Astrocyte of the spinal cord (primary cell): ENCODE results near the gene KHDC1L.

Source experiments
- DNase-seq: peaks from one replicate; pipeline ENCODE4 v3.0.0; 2011; ENCODE audit warnings: low read depth, low spot score
- H3K4me3 ChIP-seq: 2 replicates; pipeline ENCODE4 v1.5.1; 2011; ENCODE audit warnings: low read depth, mild to moderate bottlenecking, low read length, moderate library complexity
- in situ Hi-C: cut with HindIII; loops from 2 replicates; pipeline ENCODE4 v1.10.0; 2017; ENCODE audit warnings: low sequenced_read_pairs
- TF ChIP-seq, protein P1 (sequence below): IDR thresholded peaks from 2 replicates; pipeline ENCODE4 v1.5.1; 2012; ENCODE audit warnings: low read depth, mild to moderate bottlenecking, low read length, inconsistent platforms

Gene KHDC1L

DNA sequence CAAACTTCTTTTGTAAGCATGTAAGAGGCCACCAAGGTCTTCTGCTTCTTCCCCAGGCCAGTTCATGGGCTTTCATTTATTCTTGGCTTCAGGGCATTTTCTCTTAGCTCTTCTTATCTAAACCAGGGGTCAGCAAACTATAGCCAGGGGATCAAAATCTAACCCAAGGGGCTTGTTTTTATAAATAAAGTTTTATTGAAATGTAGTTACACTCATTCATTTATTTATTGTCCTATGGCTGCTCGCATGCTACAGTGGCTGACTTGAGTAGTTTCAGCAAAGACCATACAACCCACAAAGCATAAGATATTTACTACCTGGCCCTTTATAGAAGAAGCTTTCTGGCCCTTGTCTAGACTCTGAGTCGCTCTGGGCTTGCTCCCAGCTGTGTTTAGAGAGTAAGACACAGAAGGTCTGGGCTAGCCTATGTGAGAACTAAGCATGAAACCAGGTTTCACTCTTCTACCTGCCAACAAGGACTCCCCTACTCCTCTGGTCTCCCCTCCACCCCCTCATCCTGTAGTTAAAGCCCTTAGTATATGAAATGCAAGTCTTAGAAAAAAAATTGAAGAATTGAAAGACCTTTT, 43.2 kb downstream of the KHDC1L start:
- in situ Hi-C loops = no loop called here
- TF ChIP-seq, protein P1, sequence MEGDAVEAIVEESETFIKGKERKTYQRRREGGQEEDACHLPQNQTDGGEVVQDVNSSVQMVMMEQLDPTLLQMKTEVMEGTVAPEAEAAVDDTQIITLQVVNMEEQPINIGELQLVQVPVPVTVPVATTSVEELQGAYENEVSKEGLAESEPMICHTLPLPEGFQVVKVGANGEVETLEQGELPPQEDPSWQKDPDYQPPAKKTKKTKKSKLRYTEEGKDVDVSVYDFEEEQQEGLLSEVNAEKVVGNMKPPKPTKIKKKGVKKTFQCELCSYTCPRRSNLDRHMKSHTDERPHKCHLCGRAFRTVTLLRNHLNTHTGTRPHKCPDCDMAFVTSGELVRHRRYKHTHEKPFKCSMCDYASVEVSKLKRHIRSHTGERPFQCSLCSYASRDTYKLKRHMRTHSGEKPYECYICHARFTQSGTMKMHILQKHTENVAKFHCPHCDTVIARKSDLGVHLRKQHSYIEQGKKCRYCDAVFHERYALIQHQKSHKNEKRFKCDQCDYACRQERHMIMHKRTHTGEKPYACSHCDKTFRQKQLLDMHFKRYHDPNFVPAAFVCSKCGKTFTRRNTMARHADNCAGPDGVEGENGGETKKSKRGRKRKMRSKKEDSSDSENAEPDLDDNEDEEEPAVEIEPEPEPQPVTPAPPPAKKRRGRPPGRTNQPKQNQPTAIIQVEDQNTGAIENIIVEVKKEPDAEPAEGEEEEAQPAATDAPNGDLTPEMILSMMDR = no peak
- H3K4me3 ChIP-seq = no peak overlapping the region
- no peak for DNase-seq

DNA sequence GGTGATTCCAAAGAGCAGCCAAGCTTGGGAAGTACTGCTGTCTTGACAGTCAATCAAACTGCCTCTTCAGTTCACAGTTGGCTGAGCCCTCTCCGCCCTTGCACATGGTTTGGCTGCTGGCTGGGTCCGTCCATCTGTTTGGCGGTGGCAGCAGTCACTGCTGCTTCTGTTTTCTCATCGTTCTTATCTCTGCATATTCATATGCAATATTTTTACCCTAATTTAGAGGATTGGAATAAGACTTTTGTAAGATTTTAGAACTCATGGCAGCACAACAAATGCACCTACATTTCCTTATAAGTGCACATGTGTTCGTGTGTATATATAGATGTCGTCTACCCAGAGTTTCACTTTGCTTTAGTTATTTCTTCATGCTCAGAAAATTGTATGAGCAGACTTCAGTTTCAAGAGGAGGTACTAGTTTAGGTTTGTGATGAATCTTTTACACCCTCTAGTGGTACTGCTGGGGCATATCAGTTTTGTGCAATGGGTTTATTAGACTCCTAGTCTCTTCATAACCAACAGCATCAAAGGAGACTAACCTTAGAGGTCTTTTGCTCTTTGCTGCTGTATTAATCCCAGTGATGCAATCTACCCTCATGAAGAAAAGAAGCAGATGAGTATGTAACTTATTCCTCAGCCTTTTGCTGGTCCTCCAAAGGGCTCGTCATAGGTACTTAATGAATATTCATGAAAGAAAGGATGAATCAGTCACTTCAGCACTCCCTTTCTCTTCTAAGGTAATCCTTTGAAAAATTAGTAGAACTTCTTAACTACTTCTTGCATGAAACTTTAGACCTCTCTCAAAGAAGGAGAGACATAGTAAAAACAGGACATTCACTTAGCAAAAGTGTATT, 44.3 kb downstream of the KHDC1L start:
- in situ Hi-C loops = no loop called here
- peak overlapping the region; percentile 27 for H3K4me3 ChIP-seq
- peak; percentile 80 for DNase-seq
- TF ChIP-seq, protein P1 = peak; percentile 88

DNA sequence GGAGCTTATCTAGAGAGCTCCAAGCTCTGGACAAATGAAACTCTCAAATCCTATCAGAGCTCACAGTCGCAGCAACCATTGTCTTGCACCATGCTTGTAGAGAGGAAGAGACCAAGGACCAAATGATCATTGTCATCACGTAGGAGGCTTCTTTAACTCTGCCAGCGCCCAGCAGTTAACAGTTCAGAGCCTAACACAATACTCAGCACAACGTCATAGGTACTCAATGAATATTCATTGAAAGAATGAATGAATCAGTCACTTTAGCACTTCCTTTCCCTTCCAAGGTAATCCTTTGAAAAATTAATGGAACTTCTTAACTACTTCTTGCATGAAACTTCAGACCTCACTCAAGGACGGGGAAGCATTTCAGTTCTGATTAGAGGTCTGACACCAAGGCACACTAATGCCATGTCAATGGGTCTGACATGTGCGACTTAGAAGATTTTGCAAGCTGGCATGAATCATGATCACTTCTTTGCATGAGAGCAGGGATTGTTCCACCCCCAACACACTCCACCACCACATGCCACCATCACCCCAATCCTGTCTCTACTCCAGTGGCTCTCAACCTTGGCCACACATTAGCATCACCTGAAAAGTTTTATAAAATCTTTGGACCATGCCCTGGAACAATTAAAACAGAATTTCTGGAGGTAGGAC, 45.1 kb downstream of the KHDC1L start:
- no peak overlapping the region for H3K4me3 ChIP-seq
- in situ Hi-C loops = no loop called here
- DNase-seq = no peak
- TF ChIP-seq, protein P1 = no peak

DNA sequence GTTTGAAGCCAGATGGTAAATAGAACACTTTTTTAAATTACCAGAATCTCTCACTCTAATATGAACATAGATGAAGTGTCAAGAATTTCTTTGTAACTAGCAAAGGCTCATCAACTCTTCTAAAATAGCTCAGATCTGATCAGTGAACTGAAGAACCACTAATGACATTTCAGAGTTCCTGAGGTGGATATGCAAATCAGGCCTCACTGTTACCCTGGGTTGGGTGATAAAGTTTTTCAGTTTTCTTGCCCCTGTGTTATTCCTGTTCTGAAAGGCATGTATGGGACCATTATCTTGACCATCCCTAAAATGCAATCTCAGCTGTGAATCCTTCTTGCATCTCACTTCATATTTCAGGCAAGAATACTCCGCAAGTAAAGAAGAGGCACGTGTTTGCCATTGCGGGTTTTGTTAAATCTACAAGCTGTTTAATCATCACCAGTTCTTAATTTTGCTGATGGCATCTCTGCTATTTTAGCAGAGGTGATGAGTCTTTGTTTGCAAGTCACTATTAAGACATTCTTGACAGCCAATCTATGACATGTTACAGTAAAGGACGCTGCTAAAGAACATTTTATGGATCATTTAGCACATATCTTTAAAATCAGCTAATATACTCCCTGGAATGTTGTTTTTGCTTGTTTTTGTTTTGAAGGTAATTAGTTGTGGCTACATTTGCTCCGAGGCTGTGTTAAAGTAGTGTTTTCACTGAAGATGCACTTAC, 47.9 kb downstream of the KHDC1L start:
- in situ Hi-C loops = no loop called here
- DNase-seq = no peak
- H3K4me3 ChIP-seq = no peak overlapping the region
- TF ChIP-seq, protein P1 = no peak

DNA sequence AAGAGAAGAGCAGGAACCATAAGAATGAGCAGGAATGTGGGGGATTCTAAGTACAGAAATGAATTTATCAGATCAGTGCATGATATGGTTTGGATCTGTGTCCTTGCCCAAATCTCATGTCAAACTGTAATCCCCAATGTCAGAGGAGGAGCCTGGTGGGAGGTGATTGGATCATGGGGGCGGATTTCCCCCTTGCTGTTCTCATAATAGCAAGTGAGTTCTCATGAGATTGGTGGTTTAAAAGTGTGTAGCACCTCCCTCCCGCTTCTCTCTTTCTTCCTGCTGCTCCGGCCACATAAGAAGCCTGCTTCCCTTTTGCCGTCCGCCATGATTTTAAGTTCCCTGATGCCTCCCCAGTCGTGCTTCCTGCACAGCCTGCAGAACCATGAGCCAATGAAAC, 49.2 kb downstream of the KHDC1L start:
- TF ChIP-seq, protein P1 = no peak
- in situ Hi-C loops = no loop called here
- DNase-seq = no peak
- no peak overlapping the region for H3K4me3 ChIP-seq

DNA sequence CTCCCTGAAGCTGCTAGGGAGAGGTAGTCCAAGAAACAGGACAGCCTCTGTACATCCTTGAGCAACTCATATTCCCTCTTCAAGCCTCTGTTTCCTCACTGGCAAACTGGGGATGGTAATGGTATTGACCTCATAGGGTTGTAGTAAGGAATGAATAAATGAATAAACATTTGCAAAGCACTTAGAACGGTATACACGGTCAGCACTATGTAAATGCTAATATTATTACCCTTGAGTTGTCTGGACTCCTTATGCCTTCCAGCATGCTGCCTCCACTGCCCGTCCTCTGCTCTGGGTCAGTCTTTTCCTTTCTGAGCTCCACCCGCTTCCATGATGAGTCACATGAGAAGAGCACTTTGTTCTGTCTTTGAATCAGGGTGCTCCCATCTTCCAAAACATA, 50.6 kb downstream of the KHDC1L start:
- H3K4me3 ChIP-seq = no peak overlapping the region

More for the DNA sequence above, 50.6 kb downstream of the KHDC1L start:
- in situ Hi-C loops = no loop called here
- DNase-seq = no peak
- TF ChIP-seq, protein P1 = no peak
